Retinal pigment epithelial cell (primary cell): ENCODE measurements around the gene ASS1.

Source experiments
- DNase-seq: peaks from one replicate; pipeline ENCODE4 v3.0.0-alpha.2; 2010; ENCODE audit warnings: low read depth
- H3K4me3 ChIP-seq: 2 replicates; pipeline ENCODE4 v1.5.1; 2011; ENCODE audit warnings: mild to moderate bottlenecking, low read length, control low read depth, moderate library complexity
- CTCF ChIP-seq: conservative IDR thresholded peaks from 2 replicates; pipeline ENCODE4 v1.5.1; 2011; ENCODE audit warnings: low read depth, low read length, control low read depth, inconsistent platforms

The ASS1 gene

GRCh38 chr9:130425741-130426466 is 18.9 kb upstream of the ASS1 start:
- DNase-seq = no peak
- no peak for TF ChIP-seq CTCF
- no peak overlapping the region for H3K4me3 ChIP-seq

GRCh38 chr9:130426467-130426773 is 18.3 kb upstream of the ASS1 start:
- TF ChIP-seq CTCF = no peak
- H3K4me3 ChIP-seq = no peak overlapping the region
- DNase-seq = no peak

- no peak overlapping the region for H3K4me3 ChIP-seq
- DNase-seq = no peak
Measured at GRCh38 chr9:130426883-130427282, 17.9 kb upstream of the ASS1 start.

GRCh38 chr9:130427326-130427725 is 17.4 kb upstream of the ASS1 start:
- no peak for DNase-seq
- TF ChIP-seq CTCF = no peak
- no peak overlapping the region for H3K4me3 ChIP-seq

More at GRCh38 chr9:130426883-130427282, 17.9 kb upstream of the ASS1 start:
- no peak for TF ChIP-seq CTCF

GRCh38 chr9:130428086-130428665 is 16.6 kb upstream of the ASS1 start:
- no peak for DNase-seq
- no peak overlapping the region for H3K4me3 ChIP-seq
- no peak for TF ChIP-seq CTCF

GRCh38 chr9:130429381-130429780 is 15.4 kb upstream of the ASS1 start:
- TF ChIP-seq CTCF = no peak
- DNase-seq = no peak
- H3K4me3 ChIP-seq = no peak overlapping the region

- no peak for TF ChIP-seq CTCF
- no peak for DNase-seq
- no peak overlapping the region for H3K4me3 ChIP-seq
Measured at GRCh38 chr9:130429831-130430230, 14.9 kb upstream of the ASS1 start.
